SH-SY5Y (cell line): Measurements from ENCODE around the gene OR9Q2.
"Not testable (repeated sequence)": the region's sequence is repeated elsewhere in the genome, so short reads cannot be mapped to it uniquely, and the experiment has no call there.

Source experiments
- GATA2 ChIP-seq: IDR thresholded peaks from 2 replicates; pipeline ENCODE4 v1.6.1; 2011; ENCODE audit warnings: mild to moderate bottlenecking, low read depth, low read length
- GATA3 ChIP-seq: IDR thresholded peaks from 2 replicates; pipeline ENCODE4 v1.6.1; 2011; ENCODE audit warnings: low read depth, mild to moderate bottlenecking, low read length, moderate library complexity

- TF ChIP-seq GATA3, GATA2: not testable (repeated sequence)
These were observed 23.6 kb downstream of the OR9Q2 start, which contains the start of gene OR1S1 for GRCh38 chr11:58212420-58212819.
